Trophoblast cell (in vitro differentiated cells and primary cell): ENCODE data around the gene ERCC2.
A peak's percentile ranks its signal among the peaks of the same experiment; 100 is the strongest.

Experiments
- DNase-seq, 2 donors: peaks; one replicate each; pipeline ENCODE4 v3.0.0-alpha.2; 2016
- H2AFZ ChIP-seq: 2 replicates; pipeline ENCODE4 v1.6.1; 2013; ENCODE audit warnings: low read length, moderate library complexity, mild to moderate bottlenecking; ENCODE audit not compliant: insufficient read depth, poor library complexity
- H2AK5ac ChIP-seq: 2 replicates; pipeline ENCODE4 v1.6.1; 2013; ENCODE audit warnings: mild to moderate bottlenecking, low read length
- H2BK120ac ChIP-seq: 2 replicates; pipeline ENCODE4 v1.6.1; 2013; ENCODE audit warnings: low read length, mild to moderate bottlenecking, moderate library complexity; ENCODE audit not compliant: insufficient read depth, poor library complexity
- H2BK12ac ChIP-seq: 2 replicates; pipeline ENCODE4 v1.6.1; 2013; ENCODE audit warnings: mild to moderate bottlenecking, low read length, moderate library complexity
- H2BK5ac ChIP-seq: 2 replicates; pipeline ENCODE4 v1.6.1; 2013; ENCODE audit warnings: low read length, low read depth, moderate library complexity, mild to moderate bottlenecking; ENCODE audit not compliant: poor library complexity
- H3K14ac ChIP-seq: 2 replicates; pipeline ENCODE4 v1.6.1; 2013; ENCODE audit warnings: mild to moderate bottlenecking, low read length
- H3K18ac ChIP-seq: 2 replicates; pipeline ENCODE4 v1.6.1; 2013; ENCODE audit warnings: mild to moderate bottlenecking, low read length
- H3K23ac ChIP-seq: 2 replicates; pipeline ENCODE4 v1.6.1; 2013; ENCODE audit warnings: low read length
- H3K27ac ChIP-seq: 2 replicates; pipeline ENCODE4 v1.5.1; 2013; ENCODE audit warnings: low read depth, mild to moderate bottlenecking, inconsistent platforms, low read length, moderate library complexity
- H3K27me3 ChIP-seq: 2 replicates; pipeline ENCODE4 v1.6.1; 2013; ENCODE audit warnings: inconsistent platforms, mild to moderate bottlenecking, low read length, moderate library complexity; ENCODE audit not compliant: insufficient read depth
- H3K36me3 ChIP-seq, 2 experiments: 1 replicate in 1 of 2; 2 replicates in 1 of 2; pipeline ENCODE4 v1.6.1; 2013; ENCODE audit warnings: low read length in 2 of 2, mild to moderate bottlenecking in 2 of 2, moderate library complexity in 1 of 2; ENCODE audit not compliant: insufficient read depth in 2 of 2, control insufficient read depth in 1 of 2
- H3K4ac ChIP-seq: 2 replicates; pipeline ENCODE4 v1.6.1; 2013; ENCODE audit warnings: low read depth, mild to moderate bottlenecking, low read length, moderate library complexity
- H3K4me1 ChIP-seq, 2 experiments: 1 replicate in 1 of 2; 2 replicates in 1 of 2; pipeline ENCODE4 v1.6.1; 2013; ENCODE audit warnings: low read length in 2 of 2, mild to moderate bottlenecking in 2 of 2, moderate library complexity in 1 of 2; ENCODE audit not compliant: insufficient read depth in 2 of 2, control insufficient read depth in 1 of 2
- H3K4me2 ChIP-seq: 2 replicates; pipeline ENCODE4 v1.6.1; 2013; ENCODE audit warnings: inconsistent platforms, mild to moderate bottlenecking, low read length, moderate library complexity
- H3K4me3 ChIP-seq: 2 replicates; pipeline ENCODE4 v1.5.1; 2013; ENCODE audit warnings: mild to moderate bottlenecking, low read depth, low read length, inconsistent platforms
- H3K79me1 ChIP-seq: one replicate; pipeline ENCODE4 v1.6.1; 2013; ENCODE audit warnings: low read length
- H3K79me2 ChIP-seq: 2 replicates; pipeline ENCODE4 v1.6.1; 2013; ENCODE audit warnings: low read length, mild to moderate bottlenecking; ENCODE audit not compliant: control insufficient read depth, insufficient read depth, poor library complexity
- H3K9ac ChIP-seq: 2 replicates; pipeline ENCODE4 v1.6.1; 2013; ENCODE audit warnings: mild to moderate bottlenecking, low read length
- H3K9me3 ChIP-seq: 2 replicates; pipeline ENCODE4 v1.6.1; 2013; ENCODE audit warnings: low read depth, mild to moderate bottlenecking, control low read depth, inconsistent platforms, low read length; ENCODE audit not compliant: insufficient read depth
- H4K12ac ChIP-seq: 2 replicates; pipeline ENCODE4 v1.6.1; 2013; ENCODE audit warnings: low read depth, mild to moderate bottlenecking, low read length, moderate library complexity
- H4K8ac ChIP-seq: 2 replicates; pipeline ENCODE4 v1.6.1; 2013; ENCODE audit warnings: low read depth, mild to moderate bottlenecking, low read length, moderate library complexity
- H4K91ac ChIP-seq: one replicate; pipeline ENCODE4 v1.6.1; 2013; ENCODE audit warnings: low read depth, mild to moderate bottlenecking, low read length, moderate library complexity
- WGBS: extraction: QIAGEN DNeasy Blood & Tissue Kit; methylation state at CpG from one replicate; pipeline ENCODE4 v1.1.7; 2013; ENCODE audit warnings: missing lambda C conversion rate; ENCODE audit not compliant: insufficient read length, insufficient coverage; ENCODE audit errors: extremely low coverage; 5-methylcytosine and 5-hydroxymethylcytosine counted together

The ERCC2 gene

GRCh38 chr19:45380107-45380506, 9.7 kb upstream of the ERCC2 start:
- H3K9me3 ChIP-seq, result no peaks in the 10 kb centered on the region
- no peak overlapping the region for H3K23ac ChIP-seq
- peaks cover 22 to 33% of the 10 kb centered on the region in 2 experiments for H3K36me3 ChIP-seq
- H4K91ac ChIP-seq, result no peak overlapping the region
- no peak overlapping the region for H3K4me3 ChIP-seq
- no peak overlapping the region for H4K12ac ChIP-seq
- peaks cover 0 to 4% of the 10 kb centered on the region in 2 experiments for H3K4me1 ChIP-seq
- H3K9ac ChIP-seq, result no peak overlapping the region
- H2AFZ ChIP-seq, result no peak overlapping the region
- H2BK5ac ChIP-seq, result no peak overlapping the region
- H2BK12ac ChIP-seq, result no peak overlapping the region
- H2AK5ac ChIP-seq, result no peak overlapping the region
- no peak overlapping the region for H3K27ac ChIP-seq
- peaks cover 3% of the 10 kb centered on the region for H3K79me1 ChIP-seq
- H3K79me2 ChIP-seq, result no peaks in the 10 kb centered on the region
- H2BK120ac ChIP-seq, result no peak overlapping the region
- no peak overlapping the region for H3K14ac ChIP-seq
- no peaks in the 10 kb centered on the region for H3K27me3 ChIP-seq
- H3K18ac ChIP-seq, result no peak overlapping the region
- no peak overlapping the region for H3K4me2 ChIP-seq
- H3K4ac ChIP-seq, result no peak overlapping the region
- H4K8ac ChIP-seq, result no peak overlapping the region
- WGBS, result no CpG with 5 or more reads among the region's 1 CpG
- DNase-seq, result no peak

GRCh38 chr19:45376045-45376724, 5.8 kb upstream of the ERCC2 start:
- Histone ChIP-seq H2BK5ac (no peak overlapping the region), H4K8ac (peak overlapping the region; percentile 37), H3K4me2 (no peak overlapping the region), H3K23ac (no peak overlapping the region), H3K18ac (no peak overlapping the region), H4K12ac (no peak overlapping the region), H3K27me3 (no peaks in the 10 kb centered on the region), H3K36me3 (peaks cover 7 to 14% of the 10 kb centered on the region in 2 experiments), H3K9ac (no peak overlapping the region), H3K4me1 (peaks cover 0 to 4% of the 10 kb centered on the region in 2 experiments), H3K4me3 (no peak overlapping the region), H3K27ac (peak overlapping the region; percentile 37), H4K91ac (no peak overlapping the region), H2BK120ac (peak overlapping the region; percentile 41), H2BK12ac (no peak overlapping the region), H3K9me3 (no peaks in the 10 kb centered on the region), H3K14ac (no peak overlapping the region), H3K4ac (no peak overlapping the region), H3K79me1 (peaks cover 3% of the 10 kb centered on the region), H2AK5ac (no peak overlapping the region), H2AFZ (no peak overlapping the region), H3K79me2 (no peaks in the 10 kb centered on the region)
- WGBS, result no CpG with 5 or more reads among the region's 13 CpGs
- peak in 1 of 2 donors; percentile 17 for DNase-seq

GRCh38 chr19:45368737-45369340, 1.5 kb downstream of the ERCC2 start:
- H3K36me3 ChIP-seq, result peaks cover 13 to 16% of the 10 kb centered on the region in 2 experiments
- no peak overlapping the region for H3K27ac ChIP-seq
- no peak overlapping the region for H3K4me2 ChIP-seq
- WGBS, result no CpG with 5 or more reads among the region's 11 CpGs
- H2AK5ac ChIP-seq, result no peak overlapping the region
- no peak overlapping the region for H3K18ac ChIP-seq
- no peaks in the 10 kb centered on the region for H3K79me2 ChIP-seq
- no peak overlapping the region for H2BK5ac ChIP-seq
- H3K9me3 ChIP-seq, result no peaks in the 10 kb centered on the region
- no peak overlapping the region for H3K4ac ChIP-seq
- no peak overlapping the region for H2AFZ ChIP-seq
- DNase-seq, result peak in 1 of 2 donors; percentile 5
- no peak overlapping the region for H3K4me3 ChIP-seq
- H4K91ac ChIP-seq, result no peak overlapping the region
- no peak overlapping the region for H4K12ac ChIP-seq
- no peak overlapping the region for H4K8ac ChIP-seq
- H2BK12ac ChIP-seq, result no peak overlapping the region
- peaks cover 5% of the 10 kb centered on the region in 2 experiments for H3K4me1 ChIP-seq
- H2BK120ac ChIP-seq, result no peak overlapping the region
- no peak overlapping the region for H3K9ac ChIP-seq
- no peaks in the 10 kb centered on the region for H3K27me3 ChIP-seq
- peaks cover 7% of the 10 kb centered on the region for H3K79me1 ChIP-seq
- no peak overlapping the region for H3K14ac ChIP-seq
- H3K23ac ChIP-seq, result peak overlapping the region; percentile 13

GRCh38 chr19:45368127-45368526, 2.2 kb downstream of the ERCC2 start:
- Histone ChIP-seq H2AK5ac (no peak overlapping the region), H3K79me1 (peaks cover 7% of the 10 kb centered on the region), H4K12ac (no peak overlapping the region), H3K18ac (no peak overlapping the region), H3K79me2 (no peaks in the 10 kb centered on the region), H3K27ac (no peak overlapping the region), H2BK12ac (no peak overlapping the region), H3K9ac (no peak overlapping the region), H2BK120ac (no peak overlapping the region), H3K4ac (no peak overlapping the region), H3K4me1 (peaks cover 5% of the 10 kb centered on the region in 2 experiments), H3K36me3 (peaks cover 20 to 24% of the 10 kb centered on the region in 2 experiments), H3K14ac (no peak overlapping the region), H3K4me3 (no peak overlapping the region), H3K9me3 (no peaks in the 10 kb centered on the region), H4K8ac (no peak overlapping the region), H2AFZ (no peak overlapping the region), H3K27me3 (no peaks in the 10 kb centered on the region), H2BK5ac (no peak overlapping the region), H4K91ac (no peak overlapping the region), H3K23ac (no peak overlapping the region), H3K4me2 (no peak overlapping the region)
- WGBS, result no CpG with 5 or more reads among the region's 4 CpGs
- DNase-seq, result peak in 1 of 2 donors; percentile 27
